ENCODE measurements around the gene HNRNPH1. TPM values are rescaled to one million over a fixed set of nuclear protein-coding genes. Genes with fewer than 3 reads are reported as not detected.
A peak's percentile ranks its signal among the peaks of the same experiment; 100 is the strongest.

The HNRNPH1 gene
- total and polyA plus RNA-seq, 2 experiments from 2014 or later, result 410 to 715 TPM

- no peaks in the 10 kb centered on the region for H3F3A ChIP-seq (replicated peaks; ENCODE audit: low read depth)
- H3K9me3 Mint-ChIP-seq, result no peaks in the 10 kb centered on the region
- H3K27me3 Mint-ChIP-seq (ENCODE audit: insufficient read depth, low read depth, poor library complexity), result peaks cover 5% of the 10 kb centered on the region
- peaks cover 31% of the 10 kb centered on the region for H3K36me3 ChIP-seq (ENCODE audit: insufficient read depth)
- no peak overlapping the region for H3K4me3 Mint-ChIP-seq
- H3K27ac Mint-ChIP-seq, result no peak overlapping the region
- TF ChIP-seq NANOG (IDR thresholded peaks at IDR 0.05; ENCODE audit: borderline replicate concordance) (no peak), ZNF462 (CRISPR knock-in tag; IDR thresholded peaks at IDR 0.05) (no peak), CREB1 (CRISPR knock-in tag; IDR thresholded peaks at IDR 0.05; ENCODE audit: low read depth) (no peak), REST (IDR thresholded peaks at IDR 0.05; ENCODE audit: unreplicated experiment) (no peak), ZNF114 (CRISPR knock-in tag; IDR thresholded peaks at IDR 0.05) (no peak), ZNF331 (CRISPR knock-in tag; IDR thresholded peaks at IDR 0.05; ENCODE audit: low read depth) (no peak), JUNB (IDR thresholded peaks at IDR 0.05; ENCODE audit: unreplicated experiment) (no peak), POLR2AphosphoS5 (IDR thresholded peaks at IDR 0.05; ENCODE audit: low read depth) (no peak), ETS1 (IDR thresholded peaks at IDR 0.05) (no peak), CTCF (conservative IDR thresholded peaks at IDR 0.05; ENCODE audit: low read depth in 2 of 2) (no peak), EZH2phosphoT487 (IDR thresholded peaks at IDR 0.05; ENCODE audit: unreplicated experiment) (no peak), EZH2 (IDR thresholded peaks at IDR 0.05; ENCODE audit: low read depth, unreplicated experiment) (no peak)
- H2AFZ ChIP-seq, result no peak overlapping the region
- H3K4me1 ChIP-seq (ENCODE audit: insufficient read depth), result no peaks in the 10 kb centered on the region
- peak; percentile 28; the same call in 1 of the 3 replicates for ATAC-seq
- H3K36me3 Mint-ChIP-seq (ENCODE audit: low read depth), result peaks cover 60% of the 10 kb centered on the region
- H3K9me2 ChIP-seq (ENCODE audit: insufficient read depth), result no peaks in the 10 kb centered on the region
- H3K27me3 ChIP-seq (ENCODE audit: insufficient read depth), result no peaks in the 10 kb centered on the region
- H3K79me2 ChIP-seq (replicated peaks; ENCODE audit: insufficient read depth), result no peaks in the 10 kb centered on the region
- no peaks in the 10 kb centered on the region for H3K4me1 Mint-ChIP-seq
- no peak for DNase-seq (ENCODE audit: low spot score)
- H3K4me2 ChIP-seq, result no peak overlapping the region
- no peak overlapping the region for H3K4me3 ChIP-seq
- H4K20me1 ChIP-seq (replicated peaks; ENCODE audit: insufficient read depth), result 0 out of 2 replicates have a peak, but pooled peaks cover 3% of the 10 kb centered on the region
- no peak overlapping the region for H3K27ac ChIP-seq (ENCODE audit: low read depth)
Observed at GRCh38 chr5:179585941-179586401, 37.5 kb downstream of the HNRNPH1 start.

Measured in GM23338 (cell line).